ENCODE results near the gene GPR107.

DNA sequence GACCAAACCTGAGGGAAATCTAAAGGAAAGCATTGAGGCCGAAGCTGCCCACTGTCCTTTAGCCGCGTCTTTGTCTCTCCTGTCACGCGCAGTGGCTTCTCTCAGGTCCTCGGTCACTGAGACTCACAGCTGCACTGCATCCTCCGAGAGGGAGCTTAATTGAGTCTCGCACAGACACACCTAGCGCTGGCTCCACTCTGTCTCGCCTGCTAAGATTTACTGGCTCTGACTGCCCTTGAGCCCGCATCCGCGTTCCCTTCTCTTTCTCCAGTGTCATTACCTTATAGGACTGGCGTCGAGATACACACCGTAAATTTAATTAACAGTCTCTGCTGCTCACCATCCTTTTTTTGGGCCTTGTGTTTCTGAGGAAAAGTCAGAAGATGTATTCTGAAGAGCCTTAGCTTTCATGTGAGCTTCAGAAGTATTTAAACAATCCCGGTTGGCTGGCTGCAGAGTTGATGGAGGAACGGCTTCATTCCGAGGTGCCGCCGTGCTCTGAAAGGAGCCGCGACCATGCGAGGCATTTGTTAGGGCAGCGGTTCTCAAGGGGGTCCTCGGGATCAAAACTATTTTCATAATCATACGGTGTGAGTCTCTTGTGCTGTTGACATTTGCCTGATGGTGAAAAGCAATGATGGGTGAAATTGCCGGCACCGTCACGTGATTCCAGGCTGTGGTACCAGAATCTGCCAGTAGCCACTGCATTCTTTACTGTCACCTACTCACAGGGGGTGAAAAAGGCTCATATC, 58.3 kb downstream of the GPR107 start:
- TF ChIP-seq, protein P1, sequence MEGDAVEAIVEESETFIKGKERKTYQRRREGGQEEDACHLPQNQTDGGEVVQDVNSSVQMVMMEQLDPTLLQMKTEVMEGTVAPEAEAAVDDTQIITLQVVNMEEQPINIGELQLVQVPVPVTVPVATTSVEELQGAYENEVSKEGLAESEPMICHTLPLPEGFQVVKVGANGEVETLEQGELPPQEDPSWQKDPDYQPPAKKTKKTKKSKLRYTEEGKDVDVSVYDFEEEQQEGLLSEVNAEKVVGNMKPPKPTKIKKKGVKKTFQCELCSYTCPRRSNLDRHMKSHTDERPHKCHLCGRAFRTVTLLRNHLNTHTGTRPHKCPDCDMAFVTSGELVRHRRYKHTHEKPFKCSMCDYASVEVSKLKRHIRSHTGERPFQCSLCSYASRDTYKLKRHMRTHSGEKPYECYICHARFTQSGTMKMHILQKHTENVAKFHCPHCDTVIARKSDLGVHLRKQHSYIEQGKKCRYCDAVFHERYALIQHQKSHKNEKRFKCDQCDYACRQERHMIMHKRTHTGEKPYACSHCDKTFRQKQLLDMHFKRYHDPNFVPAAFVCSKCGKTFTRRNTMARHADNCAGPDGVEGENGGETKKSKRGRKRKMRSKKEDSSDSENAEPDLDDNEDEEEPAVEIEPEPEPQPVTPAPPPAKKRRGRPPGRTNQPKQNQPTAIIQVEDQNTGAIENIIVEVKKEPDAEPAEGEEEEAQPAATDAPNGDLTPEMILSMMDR (IDR thresholded peaks at IDR 0.05 in 4 of 5, conservative IDR thresholded peaks at IDR 0.05 in 1 of 5): no peak
- TF ChIP-seq POLR2A (IDR thresholded peaks at IDR 0.05): no peak
